NCI-H510A (cell line): ENCODE measurements around the gene CMPK2.
"Not testable (repeated sequence)": the region's sequence is repeated elsewhere in the genome, so short reads cannot be mapped to it uniquely, and the experiment has no call there.

Source experiments
- DNase-seq: peaks from one replicate; lab custom pipeline; 2025; lab: John Stamatoyannopoulos, UW

Gene CMPK2

DNA sequence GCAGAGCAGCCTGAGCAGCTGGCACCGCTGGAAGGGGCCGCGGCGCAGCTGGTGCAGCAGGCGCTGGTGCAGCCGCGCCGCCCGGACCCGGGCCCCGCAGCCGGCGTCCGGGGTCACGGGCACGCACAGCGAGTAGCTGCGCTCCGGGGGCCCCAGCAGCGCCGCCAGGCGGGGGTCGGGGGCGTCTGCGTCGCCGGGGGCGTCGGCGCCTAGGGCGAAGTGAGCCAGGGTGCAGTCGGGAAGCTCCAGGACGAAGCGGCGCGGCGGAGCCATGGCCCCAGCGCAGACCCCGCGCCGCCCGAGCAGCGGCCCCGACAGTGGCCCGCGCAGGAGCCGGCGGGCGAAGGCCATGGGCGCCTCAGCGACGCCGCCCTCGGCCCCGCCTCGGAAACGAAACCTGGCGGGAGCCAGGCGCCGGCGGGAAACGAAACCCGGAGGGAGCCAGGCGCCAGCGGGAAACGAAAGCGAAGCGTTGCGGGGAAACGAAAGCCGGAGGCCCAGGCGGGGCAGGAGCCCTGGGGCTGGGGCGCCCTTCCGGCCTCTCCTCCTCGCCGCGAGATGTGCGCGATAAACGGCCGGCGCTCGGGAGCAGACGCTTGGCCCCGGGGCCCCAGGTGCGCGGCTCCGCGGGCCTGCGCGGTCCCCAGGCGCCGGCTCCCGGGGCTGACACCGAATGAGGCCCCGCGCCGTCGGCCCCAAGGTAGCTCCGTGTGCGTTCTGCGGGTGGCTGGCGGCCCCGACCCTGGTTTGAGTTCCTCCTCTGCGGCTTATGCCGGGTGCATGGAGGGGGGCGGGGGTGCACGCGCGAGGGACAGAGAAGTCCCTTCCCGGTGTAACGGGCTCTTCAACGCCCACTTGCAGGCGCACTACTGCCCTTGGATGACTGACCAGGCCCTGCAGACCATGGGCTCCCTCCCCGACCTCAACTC lies at the start of gene CMPK2:
Gene CMPK2 (minus strand): TSS at position 562 of the 929 bp plus-strand sequence. CDS start 211 bp downstream, at position 351.
- DNase-seq, result peak; percentile 52

- no peak for DNase-seq
Measured at GRCh38 chr2:6915399-6915798, 49.7 kb upstream of the CMPK2 start.

DNA sequence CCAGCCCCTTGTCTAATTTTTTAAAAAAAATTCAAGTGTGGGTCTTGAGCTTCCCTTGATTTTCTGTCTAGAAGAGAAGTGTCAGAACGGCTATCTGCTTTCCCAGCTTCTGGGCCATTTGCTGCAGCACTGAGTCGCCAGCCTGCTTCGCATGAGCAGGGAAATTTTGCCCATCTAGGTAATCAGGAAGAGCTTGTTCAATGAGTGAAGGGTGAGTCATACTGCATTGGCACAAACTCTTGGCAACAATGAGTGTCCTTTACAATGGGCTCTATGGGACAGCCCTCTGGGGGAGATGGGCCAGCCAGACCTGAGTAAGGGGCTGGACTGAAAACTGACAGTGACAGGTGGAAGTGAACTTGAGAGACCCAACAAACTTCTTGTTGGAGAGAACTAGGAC lies 49.1 kb upstream of the CMPK2 start:
- DNase-seq, result no peak

- no peak for DNase-seq
Measured at GRCh38 chr2:6913415-6914157, 47.9 kb upstream of the CMPK2 start.

DNA sequence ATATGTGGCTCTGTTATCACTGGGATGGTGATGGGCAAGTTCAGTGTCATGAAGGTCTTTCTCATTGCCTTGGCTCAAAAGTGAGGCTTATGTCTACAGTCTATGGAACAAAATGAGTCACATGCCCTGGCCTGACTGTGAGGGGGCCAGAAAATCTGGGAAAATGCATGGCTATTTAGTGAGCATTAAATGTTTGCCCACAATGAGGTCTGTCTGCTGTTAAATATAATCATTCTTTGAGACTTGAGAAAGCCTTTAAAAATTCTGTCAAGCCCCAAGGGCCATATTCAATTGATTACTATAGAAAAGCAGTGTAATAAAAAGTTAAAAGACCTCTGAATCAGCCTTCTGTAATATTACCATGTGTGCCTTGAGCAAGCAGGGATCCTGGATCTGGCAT lies 46.0 kb upstream of the CMPK2 start:
- DNase-seq, result no peak

- no peak for DNase-seq
Measured at GRCh38 chr2:6909431-6910385, 44.0 kb upstream of the CMPK2 start.

DNA sequence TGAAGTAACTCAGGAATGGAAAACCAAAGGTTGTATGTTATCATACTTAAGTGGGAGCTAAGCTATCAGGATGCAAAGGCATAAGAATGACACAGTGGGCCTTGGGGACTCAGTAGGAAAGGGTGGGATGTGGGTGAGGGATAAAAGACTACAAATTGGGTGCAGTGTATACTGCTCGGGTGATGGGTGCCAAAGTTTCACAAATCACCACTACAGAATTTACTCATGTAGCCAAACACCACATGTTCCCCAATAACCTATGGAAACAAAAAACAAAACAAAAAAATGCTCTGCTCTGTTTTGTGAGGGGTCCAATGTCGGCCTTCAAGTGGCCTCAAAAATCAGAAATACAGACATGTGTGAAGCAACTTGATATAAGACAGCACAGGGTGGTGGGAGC lies 42.6 kb upstream of the CMPK2 start:
- DNase-seq, result no peak

DNA sequence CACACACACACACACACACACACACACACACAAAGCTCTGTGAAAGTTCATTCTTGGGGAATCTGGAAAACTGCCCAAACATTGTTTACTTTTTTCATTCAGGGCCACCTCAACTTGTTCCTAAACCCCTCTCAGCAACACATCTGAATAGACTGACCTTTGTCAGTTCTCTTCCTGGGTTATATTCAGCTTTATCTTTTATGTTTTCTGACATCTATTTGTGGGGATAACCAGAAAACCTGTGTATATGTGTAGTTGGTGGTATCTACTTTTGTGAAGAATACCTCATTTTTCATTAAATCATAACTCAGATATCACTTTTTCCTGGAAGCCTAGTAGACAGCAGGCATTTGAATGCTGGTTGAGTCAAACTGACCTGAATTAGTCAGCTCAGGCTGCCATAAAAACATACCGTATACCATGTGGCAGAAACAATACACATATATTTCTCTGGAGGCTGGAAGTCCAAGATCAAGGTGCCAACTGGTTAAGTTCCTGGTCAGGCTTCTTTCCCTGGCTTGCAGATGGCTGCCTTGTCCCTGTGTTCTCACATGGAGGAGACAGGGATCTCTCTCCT lies 40.5 kb upstream of the CMPK2 start:
- DNase-seq, result no peak

GRCh38 chr2:6905668-6906067 lies 40.0 kb upstream of the CMPK2 start:
- no peak for DNase-seq

- not testable (repeated sequence) for DNase-seq
Measured at GRCh38 chr2:6902581-6902980, 36.9 kb upstream of the CMPK2 start.

GRCh38 chr2:6896930-6897759 lies 31.4 kb upstream of the CMPK2 start:
- no peak for DNase-seq

- DNase-seq, result no peak
Measured at GRCh38 chr2:6893876-6894482, 28.3 kb upstream of the CMPK2 start.

GRCh38 chr2:6888724-6889123 lies 23.0 kb upstream of the CMPK2 start:
- no peak for DNase-seq

- DNase-seq, result no peak
Measured at GRCh38 chr2:6887751-6888192, 22.1 kb upstream of the CMPK2 start.

- DNase-seq, result no peak
Measured at GRCh38 chr2:6885968-6886367, 20.3 kb upstream of the CMPK2 start.

DNA sequence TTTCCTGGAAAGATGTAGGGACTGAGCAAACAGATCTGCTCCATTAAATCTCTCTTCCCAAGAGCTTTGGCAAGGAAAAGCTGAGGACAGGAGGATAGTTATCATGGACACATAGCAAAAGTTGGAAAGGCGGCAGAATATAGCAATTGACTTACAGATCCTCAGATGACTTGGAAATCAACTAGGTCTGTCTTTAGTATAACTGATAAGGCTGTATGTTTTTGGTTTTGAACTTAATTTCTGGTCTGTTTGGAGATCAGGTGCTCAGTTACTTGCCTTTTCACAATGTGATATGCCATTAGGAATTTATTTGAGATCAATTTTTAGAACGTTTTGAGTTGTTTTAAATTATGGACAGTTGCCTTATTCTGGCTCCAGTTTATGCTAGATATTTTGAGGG lies 19.8 kb upstream of the CMPK2 start:
- DNase-seq, result no peak

GRCh38 chr2:6883448-6884122 lies 17.9 kb upstream of the CMPK2 start:
- DNase-seq, result no peak

DNA sequence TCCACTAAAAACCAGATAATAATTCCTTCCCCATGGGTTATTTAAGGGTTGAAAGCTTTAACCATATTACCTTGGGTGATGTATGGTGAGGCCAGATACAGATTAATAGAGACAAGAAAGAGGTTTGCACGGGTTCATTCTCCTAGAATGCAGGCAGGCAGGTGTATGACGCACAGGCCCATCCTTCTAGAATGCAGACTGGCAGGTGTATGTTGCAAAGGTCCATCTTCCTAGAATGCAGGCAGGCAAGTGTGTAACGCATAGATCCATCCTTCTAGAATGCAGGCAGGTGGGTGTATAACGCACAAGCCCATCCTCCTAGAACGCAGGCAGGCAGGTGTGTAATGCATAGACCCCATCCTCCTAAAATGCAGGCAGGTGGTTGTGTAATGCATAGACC lies 15.8 kb upstream of the CMPK2 start:
- DNase-seq, result no peak

DNA sequence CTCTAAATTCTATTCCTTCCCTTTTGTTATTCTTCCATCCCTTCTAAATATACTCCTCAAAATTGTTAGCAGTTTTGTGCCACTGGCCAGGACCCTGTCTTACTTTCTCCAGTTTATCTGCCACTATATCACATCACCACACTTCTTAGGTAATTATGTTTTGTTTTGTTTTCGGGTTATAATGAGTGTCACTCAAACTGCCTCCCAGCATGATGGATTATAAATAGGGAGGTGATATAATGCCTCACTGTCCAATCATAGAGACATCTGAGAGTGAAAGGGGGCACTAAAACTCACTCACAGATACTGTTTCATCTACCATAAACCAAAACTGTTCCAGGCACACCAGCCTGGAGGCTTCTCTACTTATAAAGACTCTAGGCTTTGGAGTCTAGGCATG lies 15.3 kb upstream of the CMPK2 start:
- no peak for DNase-seq
